Parathyroid adenoma (tissue), 2 donors: Measurements from ENCODE around the gene ANAPC2.
"Not testable (repeated sequence)": the region's sequence is repeated elsewhere in the genome, so short reads cannot be mapped to it uniquely, and the experiment has no call there.

Experiments used
- H2AFZ ChIP-seq: fragments of 300-600 bp; sonication (generic); one replicate; pipeline ENCODE4 v1.7.0; 2017; ENCODE audit warnings: antibody characterized with exemption, mild to moderate bottlenecking
- H3K27ac ChIP-seq: fragments of 300-600 bp; sonication (generic); one replicate; pipeline ENCODE4 v1.7.0; 2017
- H3K27me3 ChIP-seq: fragments of 300-600 bp; sonication (generic); one replicate; pipeline ENCODE4 v1.7.0; 2017; ENCODE audit warnings: low read length; ENCODE audit not compliant: control insufficient read depth, insufficient read depth
- H3K36me3 ChIP-seq: fragments of 300-600 bp; sonication (generic); one replicate; pipeline ENCODE4 v1.7.0; 2017; ENCODE audit warnings: low read length; ENCODE audit not compliant: control insufficient read depth, insufficient read depth
- H3K4me1 ChIP-seq: fragments of 300-600 bp; sonication (generic); one replicate; pipeline ENCODE4 v1.7.0; 2017; ENCODE audit warnings: control low read depth
- H3K4me2 ChIP-seq: fragments of 300-600 bp; sonication (generic); one replicate; pipeline ENCODE4 v1.7.0; 2017; ENCODE audit warnings: low read length
- H3K4me3 ChIP-seq: fragments of 300-600 bp; sonication (generic); one replicate; pipeline ENCODE4 v1.7.0; 2017; ENCODE audit warnings: low read depth, low read length
- H3K79me2 ChIP-seq: fragments of 300-600 bp; sonication (generic); one replicate; pipeline ENCODE4 v1.7.0; 2017; ENCODE audit warnings: control low read depth
- H3K9ac ChIP-seq: fragments of 300-600 bp; sonication (generic); one replicate; pipeline ENCODE4 v1.7.0; 2017; ENCODE audit warnings: mild to moderate bottlenecking
- H3K9me3 ChIP-seq: fragments of 300-600 bp; sonication (generic); one replicate; pipeline ENCODE4 v1.7.0; 2017; ENCODE audit warnings: low read length; ENCODE audit not compliant: control insufficient read depth
- CTCF ChIP-seq: fragments of 300-600 bp; sonication (generic); IDR thresholded peaks from one replicate; pipeline ENCODE4 v1.7.0; 2017; ENCODE audit warnings: antibody characterized with exemption, mild to moderate bottlenecking
- donor health status: primary hyperparathyroidism.

ANAPC2 gene

GRCh38 chr9:137138722-137139467 is 49.5 kb downstream of the ANAPC2 start, which contains the start of gene GRIN1:
Gene GRIN1 (plus strand): TSS chr9:137139154. CDS start chr9:137139487, 333 bp downstream.
- Histone ChIP-seq H3K4me3 (no peak within 1 kb of the TSS), H3K36me3 (no peaks in the 10 kb centered on the region), H2AFZ (no peak within 1 kb of the TSS), H3K27ac (no peak within 1 kb of the TSS), H3K27me3 (peaks cover 11% of the 10 kb centered on the region), H3K9ac (no peak within 1 kb of the TSS), H3K4me1 (no peaks in the 10 kb centered on the region), H3K79me2 (no peaks in the 10 kb centered on the region), H3K4me2 (no peak within 1 kb of the TSS), H3K9me3 (no peaks in the 10 kb centered on the region)
- no peak for TF ChIP-seq CTCF

GRCh38 chr9:137138058-137138721 is 50.2 kb downstream of the ANAPC2 start:
- no peaks in the 10 kb centered on the region for H3K4me1 ChIP-seq
- no peak for TF ChIP-seq CTCF
- no peak overlapping the region for H3K27ac ChIP-seq
- H3K79me2 ChIP-seq = no peaks in the 10 kb centered on the region
- H3K27me3 ChIP-seq = peaks cover 11% of the 10 kb centered on the region
- no peak overlapping the region for H2AFZ ChIP-seq
- no peak overlapping the region for H3K9ac ChIP-seq
- no peak overlapping the region for H3K4me2 ChIP-seq
- no peaks in the 10 kb centered on the region for H3K9me3 ChIP-seq
- H3K36me3 ChIP-seq = no peaks in the 10 kb centered on the region
- no peak overlapping the region for H3K4me3 ChIP-seq

GRCh38 chr9:137136881-137137607 is 51.3 kb downstream of the ANAPC2 start:
- no peaks in the 10 kb centered on the region for H3K36me3 ChIP-seq
- H3K4me1 ChIP-seq = no peaks in the 10 kb centered on the region
- H3K9ac ChIP-seq = no peak overlapping the region
- no peak for TF ChIP-seq CTCF
- H3K27ac ChIP-seq = no peak overlapping the region
- no peak overlapping the region for H2AFZ ChIP-seq
- no peak overlapping the region for H3K4me3 ChIP-seq
- no peaks in the 10 kb centered on the region for H3K9me3 ChIP-seq
- H3K4me2 ChIP-seq = no peak overlapping the region
- no peaks in the 10 kb centered on the region for H3K79me2 ChIP-seq
- H3K27me3 ChIP-seq = peaks cover 7% of the 10 kb centered on the region

- no peaks in the 10 kb centered on the region for H3K9me3 ChIP-seq
- no peak overlapping the region for H3K4me3 ChIP-seq
- H3K27me3 ChIP-seq = peaks cover 7% of the 10 kb centered on the region
- no peaks in the 10 kb centered on the region for H3K4me1 ChIP-seq
- no peak for TF ChIP-seq CTCF
- no peak overlapping the region for H2AFZ ChIP-seq
- H3K4me2 ChIP-seq = no peak overlapping the region
- no peak overlapping the region for H3K9ac ChIP-seq
- H3K36me3 ChIP-seq = no peaks in the 10 kb centered on the region
- no peaks in the 10 kb centered on the region for H3K79me2 ChIP-seq
- H3K27ac ChIP-seq = no peak overlapping the region
Measured at GRCh38 chr9:137136261-137136880, 52.0 kb downstream of the ANAPC2 start.

GRCh38 chr9:137135154-137135553 is 53.2 kb downstream of the ANAPC2 start:
- not testable (repeated sequence) for H3K27ac ChIP-seq, H3K79me2 ChIP-seq, H3K9me3 ChIP-seq, H3K4me2 ChIP-seq, H3K4me1 ChIP-seq, H3K4me3 ChIP-seq, H3K36me3 ChIP-seq, H3K9ac ChIP-seq, H2AFZ ChIP-seq, H3K27me3 ChIP-seq
